Measurements from ENCODE around the gene BAX. TPM values are rescaled to one million over a fixed set of nuclear protein-coding genes. Genes with fewer than 3 reads are reported as not detected.

Gene BAX
- total and polyA plus RNA-seq, 2 of the 4 experiments (the other 2 are of a cell fraction) = 23.3 to 169 TPM

DNA sequence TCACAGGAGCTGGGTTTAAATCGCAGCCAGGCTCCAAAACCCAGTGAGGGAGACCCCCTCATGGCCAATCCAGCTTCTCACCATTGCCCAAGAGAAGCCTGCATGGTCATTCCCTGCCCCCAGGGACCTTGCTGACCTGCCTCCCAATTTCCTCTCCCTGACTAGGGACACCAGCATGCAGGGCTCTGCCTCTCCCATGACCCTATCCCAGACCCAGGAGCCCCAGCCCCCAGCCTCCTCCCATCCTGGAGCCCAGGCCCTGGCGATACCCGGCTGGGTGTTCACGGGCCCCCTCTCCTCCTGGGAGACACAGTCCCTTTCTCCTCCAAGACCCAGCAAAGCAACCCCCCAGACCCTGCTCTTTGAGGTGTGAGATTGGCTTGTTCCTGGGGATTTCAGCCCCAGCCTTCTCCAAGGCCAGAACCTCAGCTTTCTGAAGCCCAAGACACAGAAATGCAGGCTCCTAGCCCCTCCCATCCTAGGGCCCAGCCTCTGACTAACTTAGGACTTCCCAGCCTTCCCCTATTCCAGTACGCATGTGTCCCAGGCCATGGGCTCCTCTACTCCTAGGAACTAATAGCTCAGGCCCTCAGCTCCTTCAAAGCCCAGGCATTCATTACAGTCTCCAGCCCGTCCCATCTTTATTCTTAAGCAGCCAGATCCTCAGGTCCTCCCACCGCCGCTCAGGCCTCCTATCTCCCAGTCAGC lies 37.4 kb downstream of the BAX start:
- intact Hi-C loops (cut with micrococcal nuclease) = loop anchor here (5.0 to 10.0 kb wide), 3 partner anchors 65 to 213 kb away; partner anchors contain the start of genes CGB7 and KCNA7
- in situ Hi-C loops (cut with MboI; ENCODE audit: low sequenced_read_pairs) = no loop called here
- CTCF ChIA-PET = interaction anchor here (0.6 to 1.9 kb wide), 3 partner anchors 13 to 156 kb away, joined by 3 to 5 read pairs (median 5); partner anchors contain the start of gene HSD17B14
- Histone ChIP-seq H4K20me1 (ENCODE audit: insufficient read depth, low read length) (peaks cover 22% of the 10 kb centered on the region), H2BK20ac (ENCODE audit: low read depth, low read length) (no peak overlapping the region), H3K14ac (replicated peaks; ENCODE audit: low read depth, low read length) (peak overlapping the region; percentile 93), H3K4ac (ENCODE audit: low read depth, low read length) (peak overlapping the region; percentile 93), H3K79me1 (ENCODE audit: low read depth in 1 of 2, low read length in 2 of 2) (peaks cover 21 to 72% of the 10 kb centered on the region in 2 experiments), H3K9me1 (ENCODE audit: insufficient read depth, low read length) (0 out of 2 replicates have a peak, but pooled peaks cover 3% of the 10 kb centered on the region), H2AFZ (replicated peaks; ENCODE audit: low read length, poor library complexity) (peak overlapping the region; percentile 88), H2BK5ac (ENCODE audit: low read depth, low read length, poor library complexity, severe bottlenecking) (peak overlapping the region; percentile 77), H2BK15ac (ENCODE audit: low read depth, low read length) (0 out of 3 replicates have a peak overlapping the region, but pooled peaks have one; percentile 12), H2BK120ac (ENCODE audit: low read depth, low read length) (peak overlapping the region; percentile 45; the same call in 1 of the 2 replicates), H3K4me3 (ENCODE audit: insufficient read depth, low read depth, low read length) (peak overlapping the region; percentile 78), H3K4me2 (ENCODE audit: low read depth, low read length) (peak overlapping the region; percentile 89), H3K9me3 (ENCODE audit: control insufficient read depth, insufficient read depth, low read length) (no peaks in the 10 kb centered on the region), H2AK9ac (replicated peaks; ENCODE audit: low read depth, low read length, poor library complexity) (peak overlapping the region; percentile 94), H3K9ac (ENCODE audit: low read depth, low read length) (peak overlapping the region; percentile 92), H3K18ac (ENCODE audit: low read depth, low read length) (no peak overlapping the region), H4K5ac (ENCODE audit: low read depth, low read length) (peak overlapping the region; percentile 41; the same call in 1 of the 2 replicates), H4K8ac (ENCODE audit: low read depth in 2 of 2, low read length in 2 of 2) (peak overlapping the region; percentile 48 to 70), H2AK5ac (ENCODE audit: low read depth, low read length) (peak overlapping the region; percentile 93), H4K91ac (ENCODE audit: insufficient read depth, low read depth, low read length) (peak overlapping the region; percentile 91), H3K4me1 (ENCODE audit: control insufficient read depth, insufficient read depth, low read length) (peaks cover 12% of the 10 kb centered on the region), H3K36me3 (ENCODE audit: control insufficient read depth, insufficient read depth, low read length) (peaks cover 21% of the 10 kb centered on the region), H3K27me3 (ENCODE audit: control insufficient read depth, insufficient read depth, low read length) (no peaks in the 10 kb centered on the region), H3K56ac (ENCODE audit: extremely low read depth, insufficient read depth, low read length) (peak overlapping the region; percentile 63), H3K23ac (ENCODE audit: low read depth, low read length) (peak overlapping the region; percentile 94), H3K27ac (ENCODE audit: insufficient read depth, low read length) (peak overlapping the region; percentile 85)
- WGBS, 2 experiments (ENCODE audit: extremely low coverage in 2 of 2, insufficient read length in 1 of 2) = 0% methylated on average over 4 of the region's 8 CpGs; no CpG with 5 or more reads in 1 of the 2 experiments
- TF ChIP-seq POLR2A (IDR thresholded peaks at IDR 0.05; ENCODE audit: low read depth, low read length) = peak; percentile 64; the same call in 1 of the 2 replicates
- peak; percentile 64; the same call in 1 of the 2 replicates for TF ChIP-seq MXI1 (IDR thresholded peaks at IDR 0.05; ENCODE audit: borderline replicate concordance, low read depth, low read length)
- TF ChIP-seq RAD21 (IDR thresholded peaks at IDR 0.05; ENCODE audit: low read length) = no peak
- peak; percentile 61; the same call in 1 of the 2 replicates for TF ChIP-seq MAZ (IDR thresholded peaks at IDR 0.05; ENCODE audit: borderline replicate concordance, low read depth, low read length)
- no TSS peak for BruUV-seq (replicated peaks)
- peak; percentile 67 for ATAC-seq (ENCODE audit: low read depth)
- POLR2A ChIA-PET (ENCODE audit: unreplicated experiment) = interaction anchor here (0.6 to 1.1 kb wide), 2 partner anchors 25 to 136 kb away, joined by 3 to 8 read pairs; no protein-coding TSS in a partner anchor
- peak; percentile 83 for DNase-seq
- dilution Hi-C loops (cut with HindIII; ENCODE audit: low sequenced_read_pairs, unreplicated experiment) = no loop called here

Data from IMR-90 (cell line).